Fibroblast of mammary gland (primary cell): ENCODE results near the gene PSAT1.

Experiments used
- DNase-seq: peaks from one replicate; pipeline ENCODE4 v3.0.0-alpha.2; 2010; ENCODE audit warnings: low read depth
- H3K4me3 ChIP-seq: 2 replicates; pipeline ENCODE4 v1.5.1; 2011; ENCODE audit warnings: low read depth, mild to moderate bottlenecking, low read length, moderate library complexity; ENCODE audit not compliant: control insufficient read depth
- CTCF ChIP-seq: conservative IDR thresholded peaks from 2 replicates; pipeline ENCODE4 v1.5.1; 2011; ENCODE audit warnings: low read depth, low read length, inconsistent platforms; ENCODE audit not compliant: control insufficient read depth, insufficient read depth

PSAT1 gene

DNA sequence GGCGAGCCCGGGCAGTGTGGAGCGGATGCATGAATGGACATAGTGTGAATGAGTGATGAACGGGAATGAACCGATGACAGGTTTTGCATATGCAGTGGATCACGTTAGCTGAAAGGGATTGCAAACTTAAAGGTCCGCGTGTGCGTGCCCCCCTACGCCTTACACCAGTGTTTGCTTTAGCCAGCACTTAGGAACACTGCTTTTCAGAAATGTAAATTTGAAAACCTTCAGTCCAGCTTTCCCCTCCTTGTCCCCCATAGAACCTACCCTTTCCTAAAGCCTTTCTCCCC is 692 bp downstream of the PSAT1 start:
- DNase-seq = peak; percentile 56
- H3K4me3 ChIP-seq = peak overlapping the region; percentile 84
- no peak for TF ChIP-seq CTCF

DNA sequence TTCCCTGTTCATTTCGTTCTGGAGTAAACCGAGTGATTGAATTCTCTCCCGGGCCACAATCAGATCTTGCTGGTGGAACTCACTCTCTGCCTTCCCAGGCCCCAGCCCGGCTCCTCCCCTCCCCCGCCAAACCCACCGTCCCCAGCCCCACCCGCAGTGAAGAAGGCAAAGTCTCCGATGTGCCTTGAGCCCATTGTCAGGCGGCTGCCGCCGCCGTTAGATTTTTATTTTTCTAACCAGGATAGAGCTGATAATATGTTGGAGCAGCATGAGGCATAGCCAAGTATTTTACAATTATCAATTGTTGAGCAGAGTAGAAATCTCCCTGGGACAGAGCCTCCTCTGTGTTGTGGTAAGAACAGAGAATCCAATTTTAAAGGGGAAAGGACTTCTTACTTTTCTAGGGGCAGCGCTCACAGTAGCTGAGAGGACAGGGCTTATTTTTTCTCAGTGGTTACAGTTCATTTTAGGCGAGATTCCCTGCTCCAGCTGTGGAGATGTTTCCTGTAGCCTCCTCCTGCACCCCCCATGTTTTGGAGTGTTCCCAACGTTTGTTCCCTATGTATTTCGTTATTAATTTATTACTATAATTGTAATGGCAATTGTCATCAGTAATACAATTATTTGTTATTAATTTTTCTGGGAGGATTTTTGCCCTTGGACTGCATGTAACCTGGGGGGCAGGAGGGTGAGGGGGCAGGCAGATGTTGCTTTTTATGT is 1.3 kb downstream of the PSAT1 start:
- peak overlapping the region; percentile 84 for H3K4me3 ChIP-seq
- no peak for TF ChIP-seq CTCF
- DNase-seq = peak; percentile 10

DNA sequence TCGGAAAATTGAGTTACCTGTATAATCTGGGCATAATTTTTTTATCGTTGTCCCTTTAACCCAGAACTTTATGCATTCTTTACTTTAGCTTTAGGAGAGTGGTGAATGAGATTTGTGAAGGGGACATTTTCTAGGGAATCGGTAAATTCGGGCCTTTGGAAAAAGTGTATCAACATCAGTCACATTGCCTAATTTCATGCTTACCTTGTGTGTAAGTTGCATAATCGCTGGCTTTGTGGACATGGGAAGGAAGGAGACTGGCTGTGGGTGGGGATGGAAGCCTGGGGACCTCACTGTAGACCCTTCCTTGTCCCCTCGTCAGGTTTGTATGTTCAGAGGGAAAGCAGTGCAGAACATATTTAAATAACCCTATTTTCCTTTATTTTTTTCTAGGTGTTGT is 3.3 kb downstream of the PSAT1 start:
- no peak overlapping the region for H3K4me3 ChIP-seq
- no peak for DNase-seq
- TF ChIP-seq CTCF = no peak

GRCh38 chr9:78301466-78301865 is 4.5 kb downstream of the PSAT1 start:
- no peak overlapping the region for H3K4me3 ChIP-seq
- DNase-seq = no peak
- TF ChIP-seq CTCF = no peak

- no peak for TF ChIP-seq CTCF
Observed at GRCh38 chr9:78303377-78304062, 6.6 kb downstream of the PSAT1 start.

GRCh38 chr9:78304357-78304756 is 7.4 kb downstream of the PSAT1 start:
- no peak for TF ChIP-seq CTCF
- DNase-seq = no peak
- no peak overlapping the region for H3K4me3 ChIP-seq

More at GRCh38 chr9:78303377-78304062, 6.6 kb downstream of the PSAT1 start:
- no peak for DNase-seq
- H3K4me3 ChIP-seq = no peak overlapping the region
